ENCODE measurements around the gene CREBL2.
"Not testable (repeated sequence)": the region's sequence is repeated elsewhere in the genome, so short reads cannot be mapped to it uniquely, and the experiment has no call there.

CREBL2 gene

GRCh38 chr12:12587878-12588277 lies 23.8 kb upstream of the CREBL2 start:
- TF ChIP-seq, protein P1, sequence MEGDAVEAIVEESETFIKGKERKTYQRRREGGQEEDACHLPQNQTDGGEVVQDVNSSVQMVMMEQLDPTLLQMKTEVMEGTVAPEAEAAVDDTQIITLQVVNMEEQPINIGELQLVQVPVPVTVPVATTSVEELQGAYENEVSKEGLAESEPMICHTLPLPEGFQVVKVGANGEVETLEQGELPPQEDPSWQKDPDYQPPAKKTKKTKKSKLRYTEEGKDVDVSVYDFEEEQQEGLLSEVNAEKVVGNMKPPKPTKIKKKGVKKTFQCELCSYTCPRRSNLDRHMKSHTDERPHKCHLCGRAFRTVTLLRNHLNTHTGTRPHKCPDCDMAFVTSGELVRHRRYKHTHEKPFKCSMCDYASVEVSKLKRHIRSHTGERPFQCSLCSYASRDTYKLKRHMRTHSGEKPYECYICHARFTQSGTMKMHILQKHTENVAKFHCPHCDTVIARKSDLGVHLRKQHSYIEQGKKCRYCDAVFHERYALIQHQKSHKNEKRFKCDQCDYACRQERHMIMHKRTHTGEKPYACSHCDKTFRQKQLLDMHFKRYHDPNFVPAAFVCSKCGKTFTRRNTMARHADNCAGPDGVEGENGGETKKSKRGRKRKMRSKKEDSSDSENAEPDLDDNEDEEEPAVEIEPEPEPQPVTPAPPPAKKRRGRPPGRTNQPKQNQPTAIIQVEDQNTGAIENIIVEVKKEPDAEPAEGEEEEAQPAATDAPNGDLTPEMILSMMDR (IDR thresholded peaks at IDR 0.05): no peak
- Histone ChIP-seq H3K27ac (no peak overlapping the region), H3K4me3 (no peak overlapping the region)
- no peak for DNase-seq (ENCODE audit: low spot score)

GRCh38 chr12:12588436-12588835 lies 23.2 kb upstream of the CREBL2 start:
- H3K27ac ChIP-seq; H3K4me3 ChIP-seq; DNase-seq (ENCODE audit: low spot score): not testable (repeated sequence)

DNA sequence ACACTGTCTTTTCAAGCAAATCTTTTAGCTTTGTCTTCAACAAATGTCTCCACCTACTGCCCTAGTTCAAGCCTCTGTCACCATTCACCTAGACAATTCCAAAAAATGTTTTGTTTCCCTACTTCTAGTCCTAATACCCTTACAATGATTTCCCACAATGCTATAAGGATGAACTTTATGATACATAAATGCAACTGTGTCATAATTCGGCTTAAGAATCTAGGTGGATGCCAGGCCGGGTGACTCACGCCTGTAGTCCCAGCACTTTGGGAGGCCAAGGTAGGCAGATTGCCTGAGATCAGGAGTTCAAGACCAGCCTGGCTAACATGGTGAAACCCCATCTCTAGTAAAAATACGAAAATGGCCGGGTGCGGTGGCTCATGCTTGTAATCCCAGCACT lies 20.7 kb upstream of the CREBL2 start:
- Histone ChIP-seq H3K4me3 (no peak overlapping the region), H3K27ac (no peak overlapping the region)
- TF ChIP-seq, protein P1 (IDR thresholded peaks at IDR 0.05): no peak
- no peak for DNase-seq (ENCODE audit: low spot score)

DNA sequence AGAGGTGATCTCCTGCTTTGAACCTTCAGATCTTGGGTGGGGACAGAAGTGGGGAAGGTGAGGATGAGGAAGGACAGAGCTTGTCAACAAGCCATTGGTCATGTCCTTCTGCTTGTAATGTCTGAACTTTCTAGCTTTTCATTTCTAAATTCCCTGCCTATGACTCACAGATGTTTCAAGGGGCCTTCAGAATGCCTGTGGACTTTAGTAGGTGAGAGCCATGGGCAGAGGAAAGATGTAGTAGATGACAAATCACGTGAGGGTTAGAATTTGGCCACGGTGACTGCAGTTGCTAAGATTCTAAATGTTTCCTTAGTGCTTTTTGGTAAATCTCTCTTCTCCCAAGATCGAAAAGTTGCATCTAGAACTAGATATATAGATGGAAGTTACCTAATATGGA lies 18.7 kb upstream of the CREBL2 start:
- no peak overlapping the region for H3K4me3 ChIP-seq
- no peak for DNase-seq (ENCODE audit: low spot score)
- TF ChIP-seq, protein P1 (IDR thresholded peaks at IDR 0.05): no peak

DNA sequence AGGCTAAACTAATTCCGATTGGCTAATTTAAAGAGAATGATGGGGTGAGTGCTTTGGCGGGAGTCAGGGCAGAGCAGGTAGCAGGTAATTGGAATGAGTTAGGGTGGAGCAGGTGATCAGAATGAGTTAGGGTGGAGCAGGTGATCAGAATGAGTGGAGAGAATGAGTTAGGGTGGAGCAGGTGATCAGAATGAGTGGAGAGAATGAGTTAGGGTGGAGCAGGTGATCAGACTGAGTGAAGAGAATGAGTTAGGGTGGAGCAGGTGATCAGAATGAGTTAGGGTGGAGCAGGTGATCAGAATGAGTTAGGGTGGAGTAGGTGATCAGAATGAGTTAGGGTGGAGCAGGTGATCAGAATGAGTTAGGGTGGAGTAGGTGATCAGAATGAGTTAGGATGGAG lies 15.7 kb upstream of the CREBL2 start:
- DNase-seq (ENCODE audit: low spot score); H3K4me3 ChIP-seq; H3K27ac ChIP-seq: not testable (repeated sequence)

More for the DNA sequence above, 18.7 kb upstream of the CREBL2 start:
- H3K27ac ChIP-seq: no peak overlapping the region

GRCh38 chr12:12596598-12596997 lies 15.1 kb upstream of the CREBL2 start:
- not testable (repeated sequence) for H3K27ac ChIP-seq; DNase-seq (ENCODE audit: low spot score); H3K4me3 ChIP-seq

GRCh38 chr12:12598864-12599263 lies 12.8 kb upstream of the CREBL2 start:
- TF ChIP-seq, protein P1 (IDR thresholded peaks at IDR 0.05): no peak
- no peak overlapping the region for H3K27ac ChIP-seq

GRCh38 chr12:12599750-12600643 lies 11.7 kb upstream of the CREBL2 start:
- Histone ChIP-seq H3K27ac (no peak overlapping the region), H3K4me3 (no peak overlapping the region)
- TF ChIP-seq, protein P1 (IDR thresholded peaks at IDR 0.05): no peak
- DNase-seq (ENCODE audit: low spot score): no peak

More at GRCh38 chr12:12598864-12599263, 12.8 kb upstream of the CREBL2 start:
- no peak overlapping the region for H3K4me3 ChIP-seq
- DNase-seq (ENCODE audit: low spot score): no peak

All from coronary artery (tissue), 2 donors.